Uterus (tissue), 2 donors: Measurements from ENCODE around the gene MLPH.

Experiments used
- CTCF ChIP-seq, 4 experiments: fragments of 200-600 bp in 2 of 4; fragments of 450-650 bp in 2 of 4; sonication (generic) in 2 of 4; IDR thresholded peaks; one replicate each; pipeline ENCODE4 v1.5.1; 2016 to 2019; ENCODE audit warnings: antibody characterized with exemption in 4 of 4, mild to moderate bottlenecking in 2 of 4, moderate library complexity in 1 of 4
- POLR2A ChIP-seq, 2 donors: fragments of 450-650 bp; IDR thresholded peaks; one replicate each; pipeline ENCODE4 v1.6.1; 2016; ENCODE audit warnings: antibody characterized with exemption in 2 of 2, mild to moderate bottlenecking in 1 of 2, moderate library complexity in 1 of 2

- no peak for TF ChIP-seq POLR2A (IDR thresholded peaks at IDR 0.05)
- no peak for TF ChIP-seq CTCF (IDR thresholded peaks at IDR 0.05)
Measured at GRCh38 chr2:237546876-237547395, 59.9 kb downstream of the MLPH start.
